ENCODE measurements around the gene CCDC157. TPM values are rescaled to one million over a fixed set of nuclear protein-coding genes. Genes with fewer than 3 reads are reported as not detected.

Gene CCDC157
- total RNA-seq, 1 donor from 2014 or later: 4.2 TPM

DNA sequence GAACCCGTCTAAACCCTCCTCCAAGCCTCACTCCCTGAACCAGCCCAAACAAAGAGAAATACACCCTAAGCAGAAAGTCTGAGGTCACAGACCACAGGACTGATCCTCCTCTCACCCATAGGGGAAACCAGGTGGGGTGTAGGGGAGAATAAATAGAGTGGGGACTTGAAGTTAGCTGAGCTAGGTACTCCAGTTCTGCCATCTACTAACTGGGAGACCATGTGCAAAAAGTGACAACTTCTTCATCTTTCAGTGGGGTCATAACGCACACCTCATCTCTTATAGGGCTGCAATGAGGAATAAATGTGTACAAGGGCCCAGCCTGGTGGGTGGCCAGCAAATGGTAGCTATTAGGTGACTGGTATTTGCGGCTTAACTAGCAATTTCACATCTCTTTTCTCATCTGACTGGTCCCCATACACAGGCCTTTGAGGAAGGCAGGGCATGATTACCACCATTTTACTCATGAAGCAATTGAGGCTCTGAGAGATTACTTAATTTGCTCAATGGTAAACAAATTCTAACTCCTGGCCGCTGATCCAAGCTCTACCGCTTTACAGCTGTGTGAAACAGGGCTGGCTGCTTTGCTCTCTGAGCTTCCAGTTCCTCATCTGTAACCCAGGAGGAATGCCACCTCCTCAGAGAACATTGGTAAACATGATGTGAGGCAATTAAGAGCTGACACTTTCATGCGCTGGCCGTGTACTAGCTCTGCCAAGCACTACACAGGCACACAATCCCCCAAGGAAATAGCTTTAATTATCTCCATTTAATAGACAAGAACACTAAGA, 46.7 kb upstream of the CCDC157 start:
- Histone ChIP-seq H3K36me3 (no peaks in the 10 kb centered on the region), H3K27me3 (no peaks in the 10 kb centered on the region), H3K4me3 (no peak overlapping the region), H3K27ac (peak overlapping the region; percentile 87), H3K4me1 (peaks cover 99% of the 10 kb centered on the region), H3K9me3 (no peaks in the 10 kb centered on the region)
- intact Hi-C loops (cut with DNase I): no loop called here
- DNase-seq (ENCODE audit: extremely low spot score in 2 of 2): no peak
- no peak for TF ChIP-seq POLR2A (IDR thresholded peaks at IDR 0.05)
- peak in 1 of 2 donors; percentile 30 for TF ChIP-seq POLR2AphosphoS5 (IDR thresholded peaks at IDR 0.05; ENCODE audit: insufficient read depth in 1 of 2, low read depth in 1 of 2)

GRCh38 chr22:30310881-30311771, 45.7 kb upstream of the CCDC157 start:
- Histone ChIP-seq H3K27ac (peak overlapping the region; percentile 87), H3K9me3 (no peaks in the 10 kb centered on the region), H3K27me3 (no peaks in the 10 kb centered on the region), H3K4me1 (peaks cover 99% of the 10 kb centered on the region), H3K4me3 (no peak overlapping the region), H3K36me3 (no peaks in the 10 kb centered on the region)
- no peak for DNase-seq (ENCODE audit: extremely low spot score in 2 of 2)
- TF ChIP-seq CTCF (IDR thresholded peaks at IDR 0.05): no peak
- TF ChIP-seq POLR2AphosphoS5 (IDR thresholded peaks at IDR 0.05; ENCODE audit: insufficient read depth in 1 of 2, low read depth in 1 of 2): peak; percentile 30 to 74
- no peak for TF ChIP-seq POLR2A (IDR thresholded peaks at IDR 0.05)
- intact Hi-C loops (cut with DNase I): no loop called here

- peaks cover 99% of the 10 kb centered on the region for H3K4me1 ChIP-seq
Measured at GRCh38 chr22:30312053-30312452, 44.8 kb upstream of the CCDC157 start.

DNA sequence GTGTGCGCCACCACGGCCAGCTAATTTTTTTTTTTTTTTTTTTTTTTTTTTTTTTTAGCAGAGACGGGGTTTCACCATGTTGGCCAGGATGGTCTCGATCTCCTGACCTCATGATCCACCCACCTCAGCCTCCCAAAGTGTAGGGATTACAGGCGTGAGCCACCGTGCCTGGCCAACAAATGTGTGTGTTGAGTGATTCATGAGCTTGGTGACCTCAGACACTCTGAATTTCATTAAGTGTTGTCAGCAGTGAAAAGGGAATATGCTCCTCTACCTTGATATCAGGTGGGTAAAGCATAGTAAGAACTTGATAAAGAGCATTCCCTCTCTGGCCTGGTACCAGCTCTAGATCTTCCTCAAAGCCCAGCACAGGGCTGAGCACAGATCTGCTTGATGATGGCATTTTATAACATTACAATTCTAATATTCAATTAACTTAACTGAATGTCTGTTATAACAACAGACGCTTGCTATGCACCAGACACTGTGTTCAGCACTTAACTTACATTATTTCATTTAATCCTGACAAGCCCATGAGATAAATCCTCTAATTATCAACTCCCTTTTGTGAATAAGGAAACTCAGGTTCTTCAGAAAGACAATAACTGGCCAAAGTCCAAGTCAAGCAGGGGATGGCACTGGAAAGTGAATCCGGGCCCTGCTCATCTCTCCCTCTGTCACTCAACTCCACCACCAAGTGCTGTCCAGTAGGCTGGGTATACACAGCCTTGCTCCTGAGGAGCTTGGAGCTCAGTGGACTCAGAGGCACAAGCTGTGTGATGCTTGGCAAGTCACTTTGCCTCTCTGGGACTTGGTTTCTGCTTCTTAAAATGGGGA, 43.1 kb upstream of the CCDC157 start:
- DNase-seq (ENCODE audit: extremely low spot score in 2 of 2): no peak
- Histone ChIP-seq H3K4me1 (peaks cover 99% of the 10 kb centered on the region), H3K27ac (peak overlapping the region; percentile 56), H3K9me3 (no peaks in the 10 kb centered on the region), H3K27me3 (no peaks in the 10 kb centered on the region), H3K36me3 (no peaks in the 10 kb centered on the region), H3K4me3 (no peak overlapping the region)
- TF ChIP-seq POLR2A (IDR thresholded peaks at IDR 0.05) (no peak), CTCF (IDR thresholded peaks at IDR 0.05) (no peak), POLR2AphosphoS5 (IDR thresholded peaks at IDR 0.05; ENCODE audit: insufficient read depth in 1 of 2, low read depth in 1 of 2) (no peak)
- intact Hi-C loops (cut with DNase I): no loop called here

More at GRCh38 chr22:30312053-30312452, 44.8 kb upstream of the CCDC157 start:
- peak overlapping the region; percentile 87 for H3K27ac ChIP-seq
- no peaks in the 10 kb centered on the region for H3K9me3 ChIP-seq
- H3K36me3 ChIP-seq: no peaks in the 10 kb centered on the region
- H3K4me3 ChIP-seq: no peak overlapping the region
- intact Hi-C loops (cut with DNase I): no loop called here
- TF ChIP-seq CTCF (IDR thresholded peaks at IDR 0.05) (no peak), POLR2AphosphoS5 (IDR thresholded peaks at IDR 0.05; ENCODE audit: insufficient read depth in 1 of 2, low read depth in 1 of 2) (no peak), POLR2A (IDR thresholded peaks at IDR 0.05) (no peak)
- no peaks in the 10 kb centered on the region for H3K27me3 ChIP-seq
- no peak for DNase-seq (ENCODE audit: extremely low spot score in 2 of 2)

- H3K9me3 ChIP-seq: no peaks in the 10 kb centered on the region
- intact Hi-C loops (cut with DNase I): no loop called here
- peaks cover 99% of the 10 kb centered on the region for H3K4me1 ChIP-seq
- no peaks in the 10 kb centered on the region for H3K27me3 ChIP-seq
- TF ChIP-seq POLR2AphosphoS5 (IDR thresholded peaks at IDR 0.05; ENCODE audit: insufficient read depth in 1 of 2, low read depth in 1 of 2) (no peak), CTCF (IDR thresholded peaks at IDR 0.05) (no peak), POLR2A (IDR thresholded peaks at IDR 0.05) (no peak)
- no peak overlapping the region for H3K4me3 ChIP-seq
- DNase-seq (ENCODE audit: extremely low spot score in 2 of 2): no peak
- H3K36me3 ChIP-seq: no peaks in the 10 kb centered on the region
- H3K27ac ChIP-seq: peak overlapping the region; percentile 56
Measured at GRCh38 chr22:30314915-30315314, 41.9 kb upstream of the CCDC157 start.
